Stimulated activated CD8-positive, alpha-beta memory T cell treated with anti-CD3 and anti-CD28 coated beads, Interleukin-12 subunit alpha, Interleukin-12 subunit beta, amount 100 ng/mL, for 4 hours (primary cell): ENCODE measurements around the gene AOPEP.
"Not testable (repeated sequence)": the region's sequence is repeated elsewhere in the genome, so short reads cannot be mapped to it uniquely, and the experiment has no call there.

ENCODE experiments used
- DNase-seq: peaks from one replicate; pipeline ENCODE4 v3.0.0-alpha.2; 2020; ENCODE audit warnings: low read depth

The AOPEP gene

DNA sequence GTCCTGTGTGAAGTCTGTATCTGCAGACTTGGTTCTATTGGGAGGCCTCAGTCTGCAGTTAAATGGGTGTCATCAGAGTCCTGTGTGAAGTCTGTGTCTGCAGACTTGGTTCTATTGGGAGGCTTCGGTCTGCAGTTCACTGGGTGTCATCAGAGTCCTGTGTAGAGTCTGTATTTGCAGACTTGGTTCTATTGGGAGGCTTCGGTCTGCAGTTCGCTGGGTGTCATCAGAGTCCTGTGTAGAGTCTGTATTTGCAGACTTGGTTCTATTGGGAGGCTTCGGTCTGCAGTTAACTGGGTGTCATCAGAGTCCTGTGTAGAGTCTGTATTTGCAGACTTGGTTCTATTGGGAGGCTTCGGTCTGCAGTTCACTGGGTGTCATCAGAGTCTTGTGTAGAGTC lies 239.1 kb downstream of the AOPEP start:
- DNase-seq = not testable (repeated sequence)

DNA sequence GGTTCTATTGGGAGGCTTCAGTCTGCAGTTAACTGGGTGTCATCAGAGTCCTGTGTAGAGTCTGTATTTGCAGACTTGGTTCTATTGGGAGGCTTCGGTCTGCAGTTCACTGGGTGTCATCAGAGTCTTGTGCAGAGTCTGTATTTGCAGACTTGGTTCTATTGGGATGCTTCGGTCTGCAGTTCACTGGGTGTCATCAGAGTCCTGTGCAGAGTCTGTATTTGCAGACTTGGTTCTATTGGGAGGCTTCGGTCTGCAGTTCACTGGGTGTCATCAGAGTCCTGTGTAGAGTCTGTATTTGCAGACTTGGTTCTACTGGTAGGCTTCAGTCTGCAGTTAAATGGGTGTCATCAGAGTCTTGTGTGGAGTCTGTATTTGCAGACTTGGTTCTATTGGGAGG lies 239.5 kb downstream of the AOPEP start:
- DNase-seq = not testable (repeated sequence)

- DNase-seq = no peak
Observed at GRCh38 chr9:94967482-94967881, 241.0 kb downstream of the AOPEP start.

GRCh38 chr9:94971378-94972131 lies 245.1 kb downstream of the AOPEP start:
- no peak for DNase-seq

- no peak for DNase-seq
Observed at GRCh38 chr9:94973451-94973941, 247.0 kb downstream of the AOPEP start.

DNA sequence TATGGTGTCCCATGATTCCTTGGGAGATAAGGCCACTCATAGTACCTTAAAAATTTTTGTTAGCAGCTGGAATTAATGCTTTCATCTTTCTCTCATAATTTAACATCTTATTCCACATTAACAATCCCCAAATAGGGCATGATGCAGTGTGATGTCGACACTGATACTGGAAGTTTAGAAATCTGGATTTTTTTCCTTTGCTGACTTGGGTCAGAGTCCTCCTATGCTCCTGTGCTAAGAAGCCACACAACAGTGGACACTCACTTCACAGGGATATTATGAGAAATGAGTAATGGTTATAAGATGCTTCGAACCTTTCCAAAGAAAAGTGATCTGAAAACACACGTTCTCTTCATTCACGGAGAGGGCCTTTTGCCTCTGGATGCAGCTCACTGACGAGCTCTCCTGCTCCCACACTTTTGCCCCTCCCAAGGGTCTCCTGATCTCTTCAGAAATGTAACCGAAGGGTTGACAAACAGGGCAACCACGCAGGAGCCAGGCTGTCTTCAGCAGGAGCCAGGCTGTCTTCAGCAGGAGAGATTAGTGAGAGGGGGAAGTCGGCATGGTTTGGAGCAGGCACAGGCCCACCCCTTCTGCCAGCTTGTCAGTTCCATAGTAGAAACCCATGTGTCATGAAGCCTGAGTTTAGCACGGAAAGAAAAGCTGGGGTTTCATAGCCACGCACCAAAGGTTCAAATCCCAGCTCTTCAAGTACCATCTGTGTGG lies 247.8 kb downstream of the AOPEP start:
- DNase-seq = no peak

DNA sequence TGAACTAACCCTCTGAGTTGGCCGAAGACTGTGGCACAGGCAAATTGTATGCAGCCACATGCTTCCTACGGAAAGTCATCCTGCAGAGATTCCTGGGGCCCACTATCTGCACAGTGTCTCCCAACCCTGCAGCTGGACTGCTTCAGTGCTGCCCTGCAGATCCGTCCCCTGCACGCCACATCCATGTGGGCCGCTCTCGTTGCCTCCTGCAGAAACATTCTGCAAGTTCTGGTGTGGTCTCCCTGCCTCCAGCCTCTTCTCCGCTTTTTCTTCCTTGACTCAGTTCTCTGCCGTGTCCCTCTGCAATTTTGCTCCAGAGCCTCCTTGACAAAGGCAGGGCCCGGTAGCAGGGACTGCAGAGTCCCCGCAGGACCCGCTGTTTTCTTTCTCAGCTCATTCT lies 249.0 kb downstream of the AOPEP start:
- DNase-seq = no peak

DNA sequence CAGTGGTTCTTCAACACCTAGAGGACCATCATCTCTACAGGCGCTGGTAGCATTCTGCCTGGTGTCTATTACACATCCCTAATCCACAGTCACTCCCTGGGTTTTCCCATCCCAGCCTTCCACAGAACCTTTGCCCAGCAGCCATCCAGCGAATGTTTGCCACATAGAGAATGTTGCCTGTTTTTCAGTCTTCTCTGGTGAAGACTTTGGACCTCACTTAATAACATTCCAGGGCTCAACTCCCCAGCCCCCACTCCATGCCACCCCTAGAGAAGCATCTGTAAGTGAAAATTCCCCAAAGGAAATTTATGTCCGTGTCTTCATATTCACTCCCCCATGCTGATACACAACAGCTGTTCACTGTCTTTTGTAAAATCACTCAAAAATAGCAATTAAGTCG lies 249.6 kb downstream of the AOPEP start:
- no peak for DNase-seq

DNA sequence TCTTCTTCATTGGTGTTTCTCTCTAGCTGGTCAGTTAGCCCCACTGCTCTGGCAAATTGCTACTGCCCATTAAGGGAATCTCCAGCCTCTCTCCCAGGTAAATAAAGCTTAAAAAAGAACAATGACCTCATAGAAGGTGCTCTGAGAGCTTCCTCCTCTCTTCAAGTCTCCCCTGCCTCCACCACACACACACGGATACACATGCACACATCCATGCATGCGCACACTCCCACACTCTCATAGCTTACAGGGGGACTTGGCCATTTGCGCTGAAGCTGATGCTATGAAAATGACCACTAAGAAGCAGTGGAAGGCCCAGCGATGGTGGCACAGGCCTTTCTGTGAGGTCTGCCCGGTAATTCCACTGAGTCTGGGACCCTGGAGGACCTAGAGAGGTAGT lies 250.9 kb downstream of the AOPEP start:
- DNase-seq = no peak

DNA sequence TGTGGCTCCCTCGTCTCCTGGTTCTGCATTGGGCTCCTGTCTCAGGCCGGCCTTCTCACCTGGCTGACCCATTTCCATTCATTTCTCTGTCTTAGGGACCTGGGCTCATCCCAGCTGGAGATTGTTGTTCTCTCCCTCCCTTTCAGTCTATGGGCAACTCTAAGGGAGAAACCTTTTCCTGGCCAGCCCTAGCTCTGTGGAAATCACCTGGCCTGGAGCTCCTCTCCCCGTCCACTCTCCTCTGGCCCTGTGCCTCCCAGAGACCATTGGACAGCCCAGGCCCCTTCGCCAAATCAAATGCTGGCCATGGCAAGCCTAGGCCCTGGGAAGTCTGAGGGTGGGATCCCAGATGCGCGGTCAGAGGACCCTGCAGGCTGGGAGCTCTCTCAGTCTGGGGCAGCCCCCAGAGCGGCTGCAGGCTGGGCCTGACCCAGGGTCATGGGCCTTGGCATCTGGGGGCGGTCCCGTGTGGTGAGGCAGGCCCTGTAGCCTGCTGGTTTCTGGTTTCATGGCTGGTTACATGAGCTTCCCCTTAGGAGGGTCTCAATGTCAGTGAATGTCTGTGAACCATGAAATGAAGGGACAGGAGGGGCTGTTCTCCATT lies 253.5 kb downstream of the AOPEP start:
- no peak for DNase-seq

DNA sequence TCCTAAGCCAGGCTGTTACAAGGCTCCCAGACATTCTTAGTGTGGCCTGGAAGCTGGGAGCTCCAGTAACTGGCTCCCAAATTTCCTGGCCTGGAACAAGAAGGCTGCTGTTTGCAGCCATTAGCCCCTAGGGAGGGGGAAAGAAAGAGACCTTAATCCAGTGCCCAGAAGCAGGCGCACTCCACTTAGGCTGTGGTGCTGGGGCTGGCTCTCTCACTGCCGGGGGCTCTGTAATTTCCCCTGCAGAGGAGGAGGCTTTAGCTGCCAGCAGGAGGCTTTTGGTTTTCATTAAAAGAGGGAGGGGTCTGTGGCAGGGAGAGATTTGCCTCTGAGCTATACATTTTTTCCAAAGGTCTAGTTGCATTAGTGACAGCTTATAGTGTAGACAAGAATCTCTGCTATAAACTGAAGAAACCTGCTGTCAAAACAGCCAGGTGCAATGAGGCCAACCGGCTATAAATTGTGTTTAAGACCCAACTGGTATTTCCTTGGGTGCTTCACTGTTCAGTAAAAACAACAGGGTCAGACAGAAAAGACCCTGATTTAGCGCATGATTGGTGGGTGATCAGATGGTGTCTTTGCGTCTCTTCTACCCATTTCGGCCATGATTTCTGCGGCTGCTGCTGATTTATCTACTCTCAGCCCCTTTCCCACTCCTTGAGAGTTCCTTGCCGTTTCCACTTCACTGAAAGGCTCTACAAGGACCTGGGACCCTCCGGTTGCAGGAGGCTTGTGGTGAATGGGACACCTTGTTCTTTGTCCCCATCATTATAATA lies 254.6 kb downstream of the AOPEP start:
- no peak for DNase-seq

GRCh38 chr9:94981723-94982090 lies 255.2 kb downstream of the AOPEP start:
- DNase-seq = no peak

DNA sequence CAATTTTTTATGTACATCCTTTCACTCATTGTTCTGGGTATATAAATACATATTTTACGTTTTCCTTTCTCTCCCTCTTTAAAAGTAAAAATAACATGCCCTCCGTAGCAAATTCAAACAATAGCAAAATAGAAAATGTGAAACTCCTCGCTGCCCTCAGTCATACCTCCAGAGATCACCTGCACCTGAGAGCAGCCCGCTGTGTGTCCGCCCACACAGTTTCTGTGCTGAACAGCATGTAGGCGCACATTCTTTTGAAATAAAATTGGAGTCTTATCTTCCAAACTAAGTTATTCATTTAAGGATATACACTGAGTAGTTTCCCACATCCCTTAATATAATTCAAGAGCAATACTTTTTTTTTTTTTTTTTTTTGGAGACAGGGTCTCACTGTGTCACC lies 255.7 kb downstream of the AOPEP start:
- DNase-seq = no peak

GRCh38 chr9:94983552-94983951 lies 257.1 kb downstream of the AOPEP start:
- no peak for DNase-seq

GRCh38 chr9:94984891-94985476 lies 258.5 kb downstream of the AOPEP start:
- DNase-seq = no peak

DNA sequence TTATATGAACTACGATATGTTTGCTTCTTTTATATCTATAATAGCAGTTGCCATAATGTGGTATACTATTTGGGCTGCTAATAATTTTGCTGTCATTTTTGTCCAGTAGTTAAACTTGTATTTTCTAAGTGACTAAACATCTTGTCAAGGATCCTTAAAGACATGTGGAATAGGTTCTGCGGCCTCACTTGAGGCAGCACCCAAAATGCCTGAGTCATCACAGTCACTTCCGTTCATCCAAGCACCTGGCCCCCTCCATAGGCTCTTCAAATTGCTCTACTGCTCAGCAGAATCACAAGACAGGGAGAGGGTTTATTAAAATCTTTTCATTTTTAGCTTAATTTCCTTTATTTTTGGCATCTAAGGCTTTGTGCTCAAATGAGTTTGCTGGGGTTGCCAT lies 259.1 kb downstream of the AOPEP start:
- DNase-seq = no peak

DNA sequence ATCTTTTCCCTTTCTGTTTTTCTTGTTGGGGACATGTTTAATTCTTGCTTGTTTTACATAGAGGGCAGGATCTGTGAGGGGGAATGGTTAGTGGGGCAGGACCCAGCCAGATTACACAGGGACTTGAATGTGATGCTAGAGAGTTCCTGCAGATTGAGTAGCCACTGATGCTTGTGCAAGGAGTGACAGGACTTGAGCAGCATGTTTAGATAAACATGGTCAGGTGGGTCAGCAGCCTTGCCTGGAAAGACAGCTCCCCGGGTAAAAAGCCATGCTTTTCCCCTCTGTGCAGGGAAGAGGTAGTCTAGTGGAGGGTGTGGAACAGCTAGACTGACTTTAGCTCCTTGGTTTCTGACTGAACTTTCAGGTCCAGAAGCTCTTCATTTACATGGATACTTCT lies 261.2 kb downstream of the AOPEP start:
- DNase-seq = no peak

- DNase-seq = no peak
Observed at GRCh38 chr9:94990897-94991561, 264.5 kb downstream of the AOPEP start.

GRCh38 chr9:94991961-94992907 lies 265.7 kb downstream of the AOPEP start:
- no peak for DNase-seq

GRCh38 chr9:94993160-94993820 lies 266.8 kb downstream of the AOPEP start:
- DNase-seq = no peak
